Lower leg skin (tissue), 3 donors: ENCODE results near the gene NEUROD1.

Experiments used
- CTCF ChIP-seq, 3 donors: fragments of 450-650 bp; IDR thresholded peaks; one replicate each; pipeline ENCODE4 v1.5.1; 2016; ENCODE audit warnings: antibody characterized with exemption in 3 of 3, mild to moderate bottlenecking in 3 of 3, moderate library complexity in 2 of 3
- POLR2A ChIP-seq, 2 donors: fragments of 450-650 bp; IDR thresholded peaks; one replicate each; pipeline ENCODE4 v1.6.1; 2016 to 2017; ENCODE audit warnings: antibody characterized with exemption in 2 of 2, mild to moderate bottlenecking in 1 of 2, moderate library complexity in 1 of 2

GRCh38 chr2:181672255-181673008 lies 7.9 kb downstream of the NEUROD1 start:
- TF ChIP-seq CTCF (IDR thresholded peaks at IDR 0.05) (no peak), POLR2A (IDR thresholded peaks at IDR 0.05) (no peak)
